GM18519 (cell line): ENCODE results near the gene BANF2.
A peak's percentile ranks its signal among the peaks of the same experiment; 100 is the strongest.

Experiments used
- ATAC-seq: cut with Tn5 transposase; IDR thresholded peaks from one replicate; pipeline ENCODE4 v1.9.1; 2021; ENCODE audit warnings: mild to moderate bottlenecking, moderate library complexity; ENCODE audit not compliant: unreplicated experiment, low FRiP score

Gene BANF2

DNA sequence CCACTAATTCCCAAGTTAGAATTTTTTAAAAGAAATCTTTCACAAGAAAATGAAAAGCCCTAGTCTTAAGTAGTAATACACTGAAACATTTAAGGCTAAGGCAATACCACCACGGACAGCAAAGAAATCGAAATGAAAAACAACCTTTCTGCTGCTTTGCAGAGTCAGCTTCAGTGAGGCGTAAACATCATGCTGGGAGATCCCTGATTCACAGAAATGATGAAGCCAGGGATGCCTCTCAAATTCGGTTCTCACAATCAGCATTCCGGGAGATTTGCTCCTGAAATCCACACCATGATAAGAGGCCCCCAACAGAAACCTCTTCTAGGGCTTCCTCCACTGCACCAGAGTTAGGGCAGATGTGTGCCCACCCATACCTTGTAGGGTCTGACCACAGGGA, 36.3 kb upstream of the BANF2 start:
- ATAC-seq: no peak

DNA sequence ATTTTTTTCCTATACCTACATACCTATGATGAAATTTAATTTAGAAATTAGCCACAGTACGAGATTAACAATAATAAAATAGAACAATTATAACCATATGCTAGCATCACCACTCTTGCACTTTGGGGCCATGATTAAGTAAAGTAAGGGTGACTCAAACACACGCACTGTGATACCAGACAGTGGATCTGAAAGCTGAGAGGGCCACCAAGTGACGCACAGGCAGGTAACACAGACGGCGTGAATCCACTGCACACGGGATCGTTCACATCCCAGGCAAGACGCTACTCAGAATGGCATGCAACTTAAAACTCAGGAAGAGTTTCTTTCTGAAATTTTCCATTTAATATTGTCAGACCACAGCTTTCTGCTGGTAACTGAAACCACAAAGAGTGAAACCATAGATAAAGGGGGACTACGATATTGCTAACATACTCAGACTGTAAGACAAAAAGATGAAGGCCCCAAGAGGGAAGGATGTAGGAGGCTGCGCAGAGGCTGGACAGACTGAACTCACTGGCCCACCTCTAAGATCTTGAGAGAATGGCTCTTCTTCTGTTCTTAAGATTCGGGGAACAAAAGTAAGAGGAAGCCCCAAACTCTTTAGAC, 35.6 kb upstream of the BANF2 start:
- no peak for ATAC-seq

DNA sequence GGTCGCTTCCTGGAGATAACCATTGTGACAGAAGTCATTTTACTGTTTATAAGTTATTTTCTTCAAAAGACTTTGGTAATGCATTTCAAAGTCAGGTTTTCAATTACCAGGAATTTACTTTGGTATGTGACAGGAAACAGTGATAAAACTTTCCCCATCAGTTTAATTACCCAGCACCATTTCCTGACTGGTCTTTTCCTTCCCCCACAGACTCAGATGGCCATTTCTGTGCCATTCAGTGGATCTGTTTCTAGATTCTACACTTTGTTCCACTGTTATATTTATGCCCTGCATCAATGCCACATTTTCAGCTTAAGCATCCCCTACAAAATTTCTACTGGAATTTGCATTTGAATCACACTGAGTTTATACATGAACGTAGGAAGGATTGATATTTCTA, 34.0 kb upstream of the BANF2 start:
- ATAC-seq: no peak

DNA sequence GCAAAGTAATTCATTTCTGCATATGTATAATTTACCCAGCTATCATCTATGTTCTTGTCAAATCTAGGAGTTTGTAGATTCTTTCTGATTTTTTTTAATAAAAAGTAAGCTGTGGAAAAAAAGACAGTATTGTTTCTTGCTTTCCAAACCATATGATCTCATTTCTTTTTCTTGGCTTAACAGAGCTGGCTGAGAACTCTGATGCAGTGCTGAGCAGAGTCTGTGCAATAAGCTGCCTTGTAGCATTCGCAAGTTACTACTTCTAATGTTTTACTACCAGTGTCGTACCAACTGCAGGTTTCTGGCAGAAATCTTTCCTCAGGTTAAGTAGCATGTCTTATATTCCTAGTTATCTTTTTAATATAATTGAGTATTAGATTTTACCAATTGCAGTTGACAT, 33.3 kb upstream of the BANF2 start:
- no peak for ATAC-seq

DNA sequence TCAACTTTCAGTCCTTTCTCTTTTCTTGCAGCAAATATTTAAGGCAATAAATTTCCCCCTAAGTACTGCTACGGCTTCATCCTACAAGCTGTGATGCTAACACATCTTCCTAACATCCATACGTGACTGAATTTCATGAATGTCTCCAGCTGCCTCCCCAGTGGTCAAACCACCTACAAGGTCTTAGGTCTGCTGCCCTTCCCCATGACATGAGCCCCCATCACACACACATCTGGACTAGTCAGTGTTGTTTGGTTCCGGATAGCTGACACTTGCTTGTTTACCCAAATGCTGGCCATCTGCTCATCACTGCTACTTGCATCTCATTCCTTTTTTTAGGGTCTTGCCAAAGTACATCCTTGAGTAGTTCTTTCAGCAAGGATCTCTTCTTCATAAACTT, 32.3 kb upstream of the BANF2 start:
- ATAC-seq: no peak

DNA sequence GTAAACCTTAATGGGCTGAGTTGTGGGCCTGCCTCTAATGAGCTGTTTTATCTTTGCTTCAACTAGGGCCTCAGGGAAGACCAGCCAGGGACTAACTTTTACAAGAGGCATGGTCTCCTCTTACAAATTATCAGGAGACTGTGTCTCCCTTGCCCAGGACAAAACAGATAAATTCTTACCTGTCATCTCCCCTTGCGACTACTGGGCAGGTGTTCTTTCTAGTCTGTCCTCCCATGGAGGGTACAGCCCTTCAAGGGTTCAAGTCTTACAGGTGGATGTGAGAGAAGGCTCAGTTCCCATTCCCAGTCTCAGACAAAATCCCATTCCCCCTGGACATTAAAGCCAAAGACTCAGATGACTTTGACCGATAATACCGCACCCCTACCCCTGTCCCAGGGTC, 31.3 kb upstream of the BANF2 start:
- ATAC-seq: no peak

DNA sequence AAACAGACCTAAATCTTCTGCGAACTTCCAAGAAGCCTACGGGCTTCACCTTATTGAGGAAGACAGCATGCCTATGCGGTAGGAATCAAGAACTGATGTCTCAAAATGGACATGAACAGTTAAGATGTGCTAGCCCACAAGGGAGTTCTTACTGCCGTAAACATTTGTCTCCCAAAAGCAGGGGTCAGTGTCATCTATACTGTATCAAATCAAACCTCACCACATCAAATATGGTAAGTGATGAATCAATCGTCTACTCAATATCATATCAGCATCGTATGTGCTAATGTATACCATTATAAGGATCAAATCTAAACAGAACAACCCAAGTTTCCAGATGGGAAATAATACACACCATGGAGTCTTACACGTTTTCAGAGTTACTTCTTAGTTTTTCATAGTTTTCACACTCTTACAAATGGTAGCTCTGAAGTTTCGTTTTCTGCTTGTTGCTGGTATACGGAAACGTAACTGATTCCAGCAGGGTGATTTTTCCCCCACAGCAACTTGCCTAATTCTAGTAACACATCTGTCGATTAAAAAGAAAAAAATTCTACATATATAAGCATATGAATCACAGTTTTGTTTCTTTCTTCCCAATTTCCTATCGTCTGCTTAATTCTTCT, 30.3 kb upstream of the BANF2 start:
- ATAC-seq: no peak

DNA sequence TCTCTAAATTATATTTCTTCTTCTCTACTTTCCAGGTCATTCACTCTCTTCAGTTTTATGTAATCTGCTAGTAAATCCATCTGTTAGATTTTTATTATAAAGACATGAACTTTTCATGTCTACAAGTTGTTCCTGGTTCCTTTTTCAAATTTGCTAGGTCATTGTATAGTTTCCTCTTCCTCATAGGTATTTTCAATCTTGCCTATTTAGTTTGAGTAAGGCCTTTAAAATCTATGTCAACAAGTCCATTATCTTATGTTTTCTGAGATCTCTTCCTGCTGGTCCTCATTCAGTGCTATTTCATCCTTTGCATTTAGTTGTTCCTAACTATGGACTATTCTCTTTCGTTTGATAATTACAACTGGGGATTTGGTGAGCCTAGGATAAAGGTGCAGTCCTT, 28.8 kb upstream of the BANF2 start:
- no peak for ATAC-seq

DNA sequence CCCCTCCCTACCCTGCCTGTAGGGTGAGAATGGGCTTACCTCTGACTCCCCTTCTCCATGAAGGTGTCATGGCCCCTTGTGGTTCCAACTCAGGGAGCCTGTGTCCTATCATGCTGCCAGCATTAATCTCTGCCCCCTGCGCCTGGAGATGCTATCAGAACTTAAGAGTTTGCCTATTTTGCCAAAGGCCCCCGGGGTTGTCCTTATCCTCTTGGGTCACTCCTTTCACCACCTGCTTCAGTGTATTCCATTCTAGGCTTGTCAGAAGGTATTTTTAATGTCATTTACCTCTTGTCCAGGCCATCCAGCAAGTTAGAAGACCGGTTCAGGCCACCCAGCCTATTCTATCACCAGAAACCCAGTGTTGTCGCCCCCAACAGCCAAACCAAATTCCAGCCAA, 28.2 kb upstream of the BANF2 start:
- no peak for ATAC-seq

DNA sequence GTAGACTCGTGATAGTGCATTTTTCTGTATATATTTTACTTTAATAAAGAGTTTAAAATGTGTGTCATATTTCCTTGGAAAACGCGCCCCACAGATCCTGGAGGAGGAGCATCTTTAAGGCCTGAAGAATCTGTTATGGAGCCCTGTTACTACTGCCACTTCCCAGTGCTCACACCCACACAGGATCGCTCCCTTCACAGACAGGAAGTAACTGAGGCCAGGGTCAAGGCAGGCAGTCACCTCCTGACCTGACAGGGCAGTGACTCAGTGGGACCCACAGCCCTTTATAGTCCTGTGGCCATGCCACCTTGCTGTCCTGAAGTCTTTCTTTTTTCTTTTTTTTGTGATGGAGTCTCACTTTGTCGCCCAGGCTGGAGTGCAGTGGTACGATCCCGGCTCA, 26.7 kb upstream of the BANF2 start:
- ATAC-seq: no peak

DNA sequence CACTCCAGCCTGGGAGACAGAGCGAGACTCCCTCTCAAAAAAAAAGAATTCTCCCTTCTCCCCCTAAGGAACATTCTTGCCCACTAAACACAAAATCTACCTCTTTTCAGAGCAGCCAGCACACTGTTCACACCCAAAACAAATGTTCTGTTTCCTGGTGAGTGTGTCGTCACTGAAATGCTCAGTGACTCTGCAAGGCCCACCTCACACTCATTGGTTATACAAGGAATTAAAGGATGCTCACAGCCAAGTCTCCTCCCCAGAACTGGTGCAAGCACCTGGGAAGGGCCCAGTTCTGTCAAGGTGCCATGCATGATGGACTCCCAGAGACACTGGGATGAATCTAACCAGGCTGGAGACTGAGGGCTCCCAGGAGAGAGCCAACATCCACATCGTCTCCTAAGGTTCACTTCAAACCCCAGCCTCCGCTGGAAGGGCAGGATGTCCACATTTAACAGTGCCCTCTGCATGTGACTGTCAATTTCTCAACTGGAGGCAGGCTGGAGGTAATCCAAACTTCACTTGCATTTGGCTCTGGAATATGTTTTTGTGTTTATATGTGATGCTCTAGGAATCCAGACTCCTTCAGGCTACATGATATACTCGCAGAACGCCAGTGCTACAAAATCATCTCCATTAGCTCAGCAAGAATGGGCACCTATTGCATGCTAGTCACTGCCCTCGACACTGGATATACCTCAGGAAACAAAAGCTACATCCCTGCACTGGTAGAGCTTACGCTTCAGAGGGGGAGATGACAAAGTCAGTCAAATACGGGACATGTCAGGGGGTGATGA, 24.8 kb upstream of the BANF2 start:
- ATAC-seq: no peak

DNA sequence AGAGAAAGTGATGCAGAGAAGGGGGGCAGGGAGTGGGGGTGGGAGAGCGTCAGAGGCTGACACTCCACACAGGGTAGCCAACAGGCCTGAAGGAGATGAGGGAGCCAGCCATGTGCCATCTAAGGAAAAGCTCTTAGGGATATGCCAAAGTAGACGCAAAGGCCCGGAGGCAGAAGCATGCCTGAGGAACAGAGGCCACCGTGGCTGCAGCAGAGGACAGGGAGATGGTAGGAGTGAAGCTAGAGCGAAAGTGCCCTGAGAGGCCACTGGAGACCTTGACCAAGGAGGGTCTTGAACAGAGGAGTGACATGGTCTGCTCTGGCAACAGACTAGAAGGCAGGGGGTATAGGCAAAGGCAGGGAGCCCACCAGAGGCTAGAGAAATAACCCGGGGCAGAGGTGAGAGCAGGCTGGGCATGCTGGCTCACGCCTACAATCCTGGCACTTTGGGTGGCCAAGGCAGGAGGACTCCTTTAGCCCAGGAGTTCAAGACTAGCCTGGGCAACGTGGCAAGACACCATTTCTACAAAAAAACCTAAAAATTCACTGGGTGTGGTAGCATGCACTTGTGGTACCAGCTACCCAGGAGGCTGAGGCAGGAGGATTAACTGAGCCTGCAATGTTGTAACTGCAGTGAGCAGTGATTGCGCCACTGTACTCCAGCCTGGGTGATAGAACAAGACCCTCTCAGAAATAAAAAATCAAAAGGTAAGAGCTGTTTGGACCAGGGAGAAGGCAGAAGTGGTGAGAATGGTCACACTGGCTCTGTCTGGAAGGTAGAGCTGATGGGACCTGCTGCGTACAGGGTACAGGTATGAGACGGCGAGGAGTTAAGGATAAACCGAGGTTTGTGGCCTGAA, 24.0 kb upstream of the BANF2 start:
- no peak for ATAC-seq

DNA sequence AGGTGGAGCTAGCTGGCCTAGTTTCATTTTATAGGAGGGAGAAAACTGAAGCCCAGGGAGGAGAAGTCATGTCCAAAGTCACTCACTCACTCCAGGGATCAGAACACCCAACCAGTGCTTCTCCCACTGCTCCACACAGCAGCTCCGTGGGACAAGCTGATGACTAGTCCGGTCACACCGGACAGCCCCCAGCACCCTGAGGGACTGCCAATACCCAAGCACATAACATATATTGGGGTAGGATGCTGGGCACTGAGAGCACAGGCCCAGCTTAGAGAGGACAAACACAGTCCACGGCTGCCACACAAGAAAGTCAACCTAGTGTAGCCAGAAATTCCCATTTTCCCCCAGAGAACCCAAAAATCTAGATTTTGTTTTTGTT, 23.4 kb upstream of the BANF2 start:
- ATAC-seq: no peak

DNA sequence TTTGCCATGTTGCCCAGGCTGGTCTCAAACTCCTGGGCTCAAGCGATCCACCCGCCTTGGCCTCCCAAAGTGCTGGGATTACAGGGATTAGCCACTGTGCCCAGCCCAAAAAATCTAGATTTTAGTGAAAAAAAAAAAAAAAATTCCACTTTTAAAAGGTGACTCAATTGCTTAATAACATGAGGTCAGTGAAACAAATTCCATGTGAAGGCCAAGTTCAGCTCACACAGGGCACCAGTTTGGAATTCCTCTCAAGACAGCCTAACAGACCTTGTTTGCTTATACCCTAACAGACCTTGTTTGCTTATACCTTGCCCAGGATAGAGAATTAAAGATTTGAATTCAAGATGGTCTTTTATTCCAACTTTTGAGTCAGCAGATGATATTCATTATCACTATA, 22.8 kb upstream of the BANF2 start:
- ATAC-seq: no peak

DNA sequence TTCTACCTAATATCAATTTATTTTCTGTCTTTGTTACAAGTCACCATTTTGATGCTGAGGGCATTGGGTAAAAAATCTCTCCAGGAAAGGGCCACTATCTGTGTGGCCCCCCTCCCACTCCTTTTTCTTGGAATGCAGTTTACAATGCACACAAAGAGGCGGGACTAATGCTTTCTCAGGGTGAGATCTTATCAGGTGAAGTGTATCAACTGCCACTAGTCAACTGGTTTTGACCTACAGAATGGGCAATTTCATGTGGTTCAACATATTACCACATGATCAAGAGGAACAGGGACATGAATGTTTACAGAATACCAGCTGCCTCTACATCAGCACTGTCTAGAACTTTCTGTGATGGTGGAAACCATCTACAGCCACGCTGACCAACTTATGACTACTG, 21.5 kb upstream of the BANF2 start:
- no peak for ATAC-seq

DNA sequence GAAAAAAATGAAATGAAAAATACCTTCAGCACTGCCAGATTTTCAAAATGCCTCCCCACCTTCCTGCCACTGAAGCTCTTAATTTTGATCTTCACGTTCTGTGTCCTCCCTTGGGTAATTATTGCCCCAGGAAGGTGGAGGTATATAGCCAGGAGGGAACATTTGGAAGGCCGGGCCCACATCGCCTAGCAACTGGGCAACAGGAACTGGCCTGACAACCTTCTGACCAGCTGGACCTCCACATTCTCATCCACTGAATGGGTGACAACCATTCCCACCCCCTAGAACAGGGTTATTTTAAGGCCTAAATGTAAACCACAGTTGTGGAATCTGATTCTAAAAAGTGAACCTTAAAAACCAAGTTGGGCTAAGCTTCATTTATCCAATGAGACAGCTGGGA, 20.9 kb upstream of the BANF2 start:
- ATAC-seq: no peak

DNA sequence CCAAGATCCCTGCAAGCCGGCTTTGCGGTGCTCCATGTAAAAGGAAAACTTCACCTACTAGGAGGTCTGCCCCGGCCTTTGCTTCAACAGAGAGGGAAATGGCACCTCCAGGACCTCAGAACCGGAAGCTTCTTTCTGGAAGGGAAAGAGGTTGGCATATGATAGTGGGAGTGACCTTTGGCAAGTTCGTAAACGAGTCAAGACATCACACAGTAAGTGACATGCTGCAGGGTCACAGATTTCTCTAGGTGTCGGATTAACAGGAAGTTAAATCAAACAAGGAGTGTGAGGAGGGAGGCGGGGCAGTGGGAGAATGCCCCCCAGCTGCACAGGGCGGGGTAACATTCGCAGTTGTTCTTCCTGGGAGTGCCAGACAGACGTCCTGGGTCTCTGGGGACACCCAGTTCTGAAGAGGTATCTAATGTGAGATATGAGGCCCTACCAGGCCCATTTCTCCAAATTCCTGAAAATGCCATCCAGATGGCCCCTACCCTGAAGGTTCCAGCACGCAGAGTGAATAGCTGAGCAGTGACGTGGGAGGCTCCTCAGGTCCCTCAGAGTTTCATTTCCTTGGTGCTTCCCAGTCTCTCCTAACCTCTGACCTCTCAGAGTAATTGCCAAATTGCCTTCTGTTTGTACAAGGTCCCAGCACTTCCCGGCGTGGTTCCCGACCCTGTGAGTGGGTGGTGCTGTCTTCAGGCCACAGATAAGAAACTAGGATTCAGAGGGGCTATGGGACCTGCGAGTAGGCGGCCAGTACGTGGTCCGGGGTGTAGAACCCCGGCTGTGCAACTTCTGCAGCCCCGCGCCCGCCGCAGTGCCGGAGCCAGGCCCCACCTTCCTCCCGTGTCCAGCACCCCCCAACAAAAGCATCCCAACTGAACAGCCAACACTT, 19.6 kb upstream of the BANF2 start:
- ATAC-seq: no peak

DNA sequence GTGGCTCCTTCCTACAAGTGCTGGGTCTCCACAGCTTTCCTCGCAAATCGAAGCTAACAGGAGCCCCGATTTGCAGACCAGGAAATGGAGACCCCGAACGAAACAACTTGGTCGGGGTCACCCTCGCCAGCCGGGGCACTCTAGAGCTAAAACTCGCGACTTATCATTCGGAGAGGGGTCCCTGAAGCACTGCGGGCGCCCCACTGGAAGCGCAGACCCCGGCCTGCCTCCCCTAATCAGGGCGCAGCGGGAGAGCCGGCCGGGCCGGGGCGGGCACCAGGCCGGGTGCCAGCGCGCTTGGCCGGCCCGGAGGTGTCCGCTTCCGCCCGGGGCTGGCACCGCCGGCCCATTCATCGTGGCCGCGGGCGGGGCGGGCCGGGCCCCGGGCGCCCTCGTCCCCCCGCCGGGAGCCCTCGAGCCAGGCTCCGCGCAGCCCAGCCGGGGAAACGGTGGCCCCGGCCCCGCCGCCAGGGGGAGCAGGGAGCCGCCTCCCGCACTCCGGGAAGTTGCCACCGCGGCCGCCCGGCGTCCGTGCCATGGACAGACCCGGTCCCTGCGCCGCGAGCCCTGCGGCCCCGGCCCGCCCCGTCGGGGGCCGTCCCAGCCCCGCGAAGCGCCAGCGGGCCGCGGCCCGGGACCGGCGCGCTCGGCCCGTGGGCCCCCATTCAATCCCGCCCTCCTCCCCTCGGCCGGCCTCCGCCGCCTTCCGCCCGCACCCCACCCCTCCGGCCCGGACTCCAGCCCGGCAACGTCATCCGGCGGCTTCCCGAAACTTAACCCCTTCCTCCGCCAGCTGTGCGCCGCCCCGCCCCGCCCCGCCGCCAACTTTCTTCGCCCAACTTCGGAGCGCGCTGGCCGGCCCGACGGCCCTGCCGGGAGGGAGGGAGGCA, 18.7 kb upstream of the BANF2 start:
- ATAC-seq: peak; percentile 26

DNA sequence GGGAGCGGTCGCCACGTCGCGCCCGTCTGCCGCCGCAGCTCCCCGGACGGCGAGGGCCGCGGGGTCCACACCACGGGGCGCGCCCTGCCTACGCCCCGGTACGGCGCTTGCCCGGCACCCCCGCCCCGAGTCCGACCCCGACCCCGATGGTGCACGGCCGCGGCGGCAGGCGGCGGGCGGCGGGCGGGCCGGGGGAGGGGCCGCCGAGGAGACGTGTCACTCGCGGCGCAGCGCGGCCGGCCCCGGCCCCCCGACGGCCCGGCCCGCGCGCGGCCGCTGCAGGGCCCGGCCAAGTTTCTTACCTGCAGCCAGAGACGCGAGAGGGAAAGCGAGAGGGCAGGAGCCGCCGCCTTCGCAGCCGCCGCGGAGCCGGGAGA, 18.1 kb upstream of the BANF2 start:
- no peak for ATAC-seq
